ENCODE measurements around the gene LIX1. TPM values are rescaled to one million over a fixed set of nuclear protein-coding genes. Genes with fewer than 3 reads are reported as not detected.

The LIX1 gene
- total and polyA plus RNA-seq, 2 of the 8 experiments (the other 6 are each of a cell fraction or from before 2014, with no cell fraction given): 0.26 to 0.45 TPM

DNA sequence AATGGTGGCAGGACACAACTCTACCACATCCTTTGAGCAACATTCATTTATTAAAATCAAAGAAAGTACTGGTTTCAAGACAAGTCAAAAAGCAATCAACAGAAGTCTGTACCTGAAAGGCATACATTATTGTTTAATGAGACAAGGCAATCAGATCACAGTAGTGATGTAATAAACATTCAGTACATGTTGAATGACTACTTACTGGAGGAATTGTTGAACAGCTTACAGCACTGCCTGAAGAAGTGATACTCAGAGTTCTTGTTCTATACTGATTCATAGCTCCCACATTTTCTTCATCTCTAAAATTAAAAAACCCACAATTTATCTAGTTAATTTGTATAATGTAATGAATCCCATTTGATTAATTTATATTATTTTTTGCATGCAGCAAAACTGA, 22.4 kb upstream of the LIX1 start:
- H2AFZ ChIP-seq (ENCODE audit: low read length): no peak overlapping the region
- H3K36me3 ChIP-seq (ENCODE audit: control insufficient read depth in 2 of 4, insufficient read depth in 4 of 4, low read length in 3 of 4): peaks cover 7 to 74% (median 32%) of the 10 kb centered on the region in 4 experiments; a peak in 7 of 8 replicates
- TF ChIP-seq HDAC6 (IDR thresholded peaks at IDR 0.05; ENCODE audit: low read depth, low read length) (no peak), TBP (IDR thresholded peaks at IDR 0.05; ENCODE audit: low read depth, low read length) (no peak), GTF2F1 (IDR thresholded peaks at IDR 0.05; ENCODE audit: borderline replicate concordance, low read depth, low read length) (no peak), BCL11A (IDR thresholded peaks at IDR 0.05; ENCODE audit: low read depth in 2 of 2, low read length in 2 of 2) (no peak), GABPA (IDR thresholded peaks at IDR 0.05; ENCODE audit: borderline replicate concordance, insufficient read depth, low read length) (no peak), ATF2 (IDR thresholded peaks at IDR 0.05; ENCODE audit: low read length) (no peak), HDAC2 (IDR thresholded peaks at IDR 0.05; ENCODE audit: borderline replicate concordance in 1 of 2, low read depth in 2 of 2, low read length in 2 of 2) (no peak)
- no peak overlapping the region for H3K14ac ChIP-seq (ENCODE audit: insufficient read length)
- H4K8ac ChIP-seq (ENCODE audit: extremely low read depth, insufficient read depth, low read length): no peak overlapping the region
- no peak overlapping the region for H2BK12ac ChIP-seq (ENCODE audit: low read depth, low read length)
- H3K23ac ChIP-seq (ENCODE audit: insufficient read length): no peak overlapping the region
- no peaks in the 10 kb centered on the region for H3K79me2 ChIP-seq (ENCODE audit: control insufficient read depth in 1 of 2, insufficient read depth in 2 of 2, low read length in 2 of 2)
- H3K4me2 ChIP-seq (ENCODE audit: insufficient read depth in 1 of 2, low read depth in 2 of 2, low read length in 2 of 2): no peak overlapping the region
- H2AK5ac ChIP-seq (ENCODE audit: low read depth, low read length): no peak overlapping the region
- H3K27ac ChIP-seq (ENCODE audit: low read depth, low read length): no peak overlapping the region
- H2BK120ac ChIP-seq (replicated peaks; ENCODE audit: low read depth, low read length): no peak overlapping the region
- peaks cover 0 to 1% of the 10 kb centered on the region in 2 experiments for H4K20me1 ChIP-seq (replicated peaks in 1 of 2; ENCODE audit: control insufficient read depth in 1 of 2, insufficient read depth in 2 of 2, low read length in 2 of 2)
- FAIRE-seq (no peak), DNase-seq (ENCODE audit: low read depth in 1 of 2, low spot score in 2 of 2) (no peak)
- no peaks in the 10 kb centered on the region for H3K4me1 ChIP-seq (replicated peaks in 1 of 4; ENCODE audit: control insufficient read depth in 3 of 4, insufficient read depth in 4 of 4, low read length in 3 of 4)
- no peak overlapping the region for H2BK5ac ChIP-seq (ENCODE audit: low read depth, low read length)
- H2BK20ac ChIP-seq (ENCODE audit: low read length): no peak overlapping the region
- H3K9me3 ChIP-seq (ENCODE audit: insufficient read depth in 2 of 2, low read depth in 1 of 2, low read length in 1 of 2): no peaks in the 10 kb centered on the region
- H3K27me3 ChIP-seq (replicated peaks in 1 of 4; ENCODE audit: control insufficient read depth in 3 of 4, extremely low read depth in 1 of 4, insufficient read depth in 3 of 4, low read length in 3 of 4): no peaks in the 10 kb centered on the region
- no peak overlapping the region for H4K5ac ChIP-seq (ENCODE audit: insufficient read length, low read depth, low read length)
- no peaks in the 10 kb centered on the region for H3K23me2 ChIP-seq (ENCODE audit: low read depth, low read length)
- no peak overlapping the region for H3K4me3 ChIP-seq (ENCODE audit: extremely low read depth in 1 of 4, insufficient read depth in 2 of 4, low read depth in 3 of 4, low read length in 4 of 4)
- ChIA-PET CTCF (ENCODE audit: partially characterized antibody) (interaction anchor here (0.6 to 9.8 kb wide), 10 partner anchors 14 to 415 kb away, joined by 3 to 118 read pairs (median 5); no protein-coding TSS in a partner anchor), POLR2A (ENCODE audit: partially characterized antibody) (no interaction called here)
- H3K9ac ChIP-seq (replicated peaks in 1 of 4; ENCODE audit: extremely low read depth in 1 of 4, low read depth in 3 of 4, low read length in 3 of 4): no peak overlapping the region
- no peak overlapping the region for H2BK15ac ChIP-seq (ENCODE audit: low read length)
- no peak overlapping the region for H3K4ac ChIP-seq (replicated peaks; ENCODE audit: insufficient read length, low read depth, low read length)
- no peak overlapping the region for H3K18ac ChIP-seq (ENCODE audit: extremely low read depth, low read length)
- H4K91ac ChIP-seq (replicated peaks; ENCODE audit: insufficient read length, low read length): no peak overlapping the region
- no peak overlapping the region for H3K56ac ChIP-seq (replicated peaks; ENCODE audit: insufficient read length, low read depth, low read length)
- no peaks in the 10 kb centered on the region for H3K79me1 ChIP-seq (ENCODE audit: low read depth, low read length)
